Tibial nerve (tissue), 3 donors: Measurements from ENCODE around the gene ERICH6.
A peak's percentile ranks its signal among the peaks of the same experiment; 100 is the strongest.

ENCODE experiments used
- EP300 ChIP-seq, 2 donors: sonication (generic); formaldehyde crosslinking; IDR thresholded peaks; one replicate each; pipeline ENCODE4 v1.6.1; 2017; ENCODE audit warnings: antibody characterized with exemption in 2 of 2, mild to moderate bottlenecking in 1 of 2
- POLR2A ChIP-seq, 2 donors: fragments of 450-650 bp; IDR thresholded peaks; one replicate each; pipeline ENCODE4 v1.6.1; 2017; ENCODE audit warnings: antibody characterized with exemption in 2 of 2, mild to moderate bottlenecking in 2 of 2, moderate library complexity in 2 of 2

GRCh38 chr3:150737874-150738679 lies 34.4 kb upstream of the ERICH6 start:
- TF ChIP-seq POLR2A (IDR thresholded peaks at IDR 0.05): no peak
- peak in 1 of 2 donors; percentile 8 for TF ChIP-seq EP300 (IDR thresholded peaks at IDR 0.05)
